ENCODE results near the gene SULT4A1. TPM values are rescaled to one million over a fixed set of nuclear protein-coding genes. Genes with fewer than 3 reads are reported as not detected.

SULT4A1 gene
- total and polyA plus RNA-seq, 9 of the 15 experiments (the other 6 are each of a cell fraction or from before 2014, with no cell fraction given): 0.03 to 0.20 (median 0.09) TPM; not detected in 3

- CTCF ChIA-PET (ENCODE audit: low intra/inter-chr PET ratio): no interaction called here
- WGBS (ENCODE audit: insufficient coverage, low coverage, missing lambda C conversion rate): 5% methylated on average over 14 of the region's 19 CpGs
- POLR2A ChIA-PET: interaction anchor here (0.6 kb wide), 1 partner anchor 18 kb away, joined by 3 read pairs; no protein-coding TSS in a partner anchor
- no peaks in the 10 kb centered on the region; a peak in 1 of 5 replicates for H3K4me1 ChIP-seq (replicated peaks in 1 of 2; ENCODE audit: control insufficient read depth in 2 of 2, insufficient read depth in 2 of 2, low read length in 2 of 2)
- intact Hi-C loops (cut with micrococcal nuclease): no loop called here
- ATAC-seq (no peak), FAIRE-seq (no peak), DNase-seq (ENCODE audit: extremely low read depth in 1 of 4, low spot score in 3 of 4) (no peak)
- H4K20me1 ChIP-seq (replicated peaks; ENCODE audit: control insufficient read depth, insufficient read depth, low read length): no peaks in the 10 kb centered on the region; the same call in 1 of the 2 replicates
- H3K9me1 ChIP-seq (ENCODE audit: control insufficient read depth, insufficient read depth, low read length): no peaks in the 10 kb centered on the region
- H3K4me3 ChIP-seq: no peak overlapping the region
- H3K9ac ChIP-seq (ENCODE audit: insufficient read depth in 1 of 2, low read depth in 2 of 2, low read length in 2 of 2): no peak overlapping the region
- BruUV-seq (replicated peaks): no TSS peak
- in situ Hi-C loops (cut with MboI): no loop called here
- no peaks in the 10 kb centered on the region for H3K79me2 ChIP-seq (ENCODE audit: control insufficient read depth, insufficient read depth, low read length)
- no peaks in the 10 kb centered on the region for H3K36me3 ChIP-seq (ENCODE audit: control insufficient read depth, insufficient read depth, low read length)
- no peak for TF ChIP-seq ARID1B (IDR thresholded peaks at IDR 0.05)
- no peak for TF ChIP-seq ZNF830 (CRISPR knock-in tag; IDR thresholded peaks at IDR 0.05)
- no peak for TF ChIP-seq MYC (IDR thresholded peaks at IDR 0.05; ENCODE audit: low read depth, low read length)
- no peak for TF ChIP-seq MYC (CRISPR knock-in tag; IDR thresholded peaks at IDR 0.05; ENCODE audit: borderline replicate concordance, low read depth)
- TF ChIP-seq UBTF (IDR thresholded peaks at IDR 0.05; ENCODE audit: borderline replicate concordance in 1 of 2, low read depth in 2 of 2, low read length in 2 of 2): no peak
- TF ChIP-seq GTF2A2 (tag; IDR thresholded peaks at IDR 0.05): no peak
- TF ChIP-seq MED1 (CRISPR knock-in tag; IDR thresholded peaks at IDR 0.05; ENCODE audit: borderline replicate concordance): no peak
- TF ChIP-seq HIVEP1 (CRISPR knock-in tag; IDR thresholded peaks at IDR 0.05): no peak
- TF ChIP-seq MAZ (CRISPR knock-in tag; conservative IDR thresholded peaks at IDR 0.05 in 1 of 2, IDR thresholded peaks at IDR 0.05 in 1 of 2): no peak
- no peak overlapping the region for H3K4me2 ChIP-seq (ENCODE audit: insufficient read depth, low read length)
- H3K9me3 ChIP-seq (replicated peaks; ENCODE audit: control insufficient read depth, insufficient read depth, low read depth, low read length): no peaks in the 10 kb centered on the region
- no peak overlapping the region for H3K27ac ChIP-seq (ENCODE audit: extremely low read depth, low read depth, low read length)
- H2AFZ ChIP-seq (ENCODE audit: low read depth, low read length): no peak overlapping the region
- peaks cover 3 to 27% of the 10 kb centered on the region in 2 experiments; a peak in 2 of 5 replicates for H3K27me3 ChIP-seq (ENCODE audit: control insufficient read depth in 2 of 2, insufficient read depth in 2 of 2, low read length in 2 of 2)
Measured at GRCh38 chr22:43852573-43853327, 9.6 kb downstream of the SULT4A1 start.
